GM19193 (cell line): ENCODE results near the gene ACSS3.

Experiments
- POLR2A ChIP-seq: IDR thresholded peaks from 4 replicates; pipeline ENCODE4 v1.6.1; 2011; ENCODE audit not compliant: insufficient read depth, insufficient read length; ENCODE audit errors: extremely low read depth

The ACSS3 gene

GRCh38 chr12:81187686-81188085 is 109.8 kb downstream of the ACSS3 start:
- no peak for TF ChIP-seq POLR2A

- TF ChIP-seq POLR2A: no peak
Observed at GRCh38 chr12:81196595-81196994, 118.7 kb downstream of the ACSS3 start.

GRCh38 chr12:81203671-81204204 is 125.9 kb downstream of the ACSS3 start:
- TF ChIP-seq POLR2A: no peak

GRCh38 chr12:81205416-81205815 is 127.5 kb downstream of the ACSS3 start:
- no peak for TF ChIP-seq POLR2A

- TF ChIP-seq POLR2A: no peak
Observed at GRCh38 chr12:81206429-81206828, 128.6 kb downstream of the ACSS3 start.

- TF ChIP-seq POLR2A: no peak
Observed at GRCh38 chr12:81207173-81207572, 129.3 kb downstream of the ACSS3 start.

- no peak for TF ChIP-seq POLR2A
Observed at GRCh38 chr12:81207664-81208063, 129.8 kb downstream of the ACSS3 start.

- TF ChIP-seq POLR2A: no peak
Observed at GRCh38 chr12:81208187-81208911, 130.5 kb downstream of the ACSS3 start.

GRCh38 chr12:81209012-81209411 is 131.1 kb downstream of the ACSS3 start:
- TF ChIP-seq POLR2A: no peak

GRCh38 chr12:81211306-81211705 is 133.4 kb downstream of the ACSS3 start:
- no peak for TF ChIP-seq POLR2A

- no peak for TF ChIP-seq POLR2A
Observed at GRCh38 chr12:81212996-81213696, 135.3 kb downstream of the ACSS3 start.

GRCh38 chr12:81216739-81217138 is 138.9 kb downstream of the ACSS3 start:
- TF ChIP-seq POLR2A: no peak

GRCh38 chr12:81221681-81222080 is 143.8 kb downstream of the ACSS3 start:
- no peak for TF ChIP-seq POLR2A

- TF ChIP-seq POLR2A: no peak
Observed at GRCh38 chr12:81222846-81223592, 145.1 kb downstream of the ACSS3 start.

GRCh38 chr12:81224626-81225025 is 146.7 kb downstream of the ACSS3 start:
- TF ChIP-seq POLR2A: no peak
